ENCODE measurements around the gene HOXC12. TPM values are rescaled to one million over a fixed set of nuclear protein-coding genes. Genes with fewer than 3 reads are reported as not detected.

Gene HOXC12
- total RNA-seq, 4 donors from 2014 or later, result not detected

DNA sequence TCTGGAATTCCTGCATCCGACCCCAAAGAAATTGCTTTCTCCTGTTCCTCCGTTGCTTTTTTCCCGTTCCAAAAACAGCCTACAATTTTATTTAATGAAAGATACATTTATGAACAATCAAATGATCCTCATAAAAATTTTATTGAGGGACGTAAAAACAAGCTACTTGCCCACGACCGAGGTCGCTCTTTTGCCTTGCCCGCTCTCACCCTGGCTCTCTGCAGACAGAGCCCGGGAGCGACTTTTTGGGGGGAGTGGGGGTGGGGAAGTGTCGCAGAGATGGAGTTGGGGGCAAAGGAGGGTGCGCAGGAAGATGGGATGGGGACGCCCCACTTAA, 44.2 kb downstream of the HOXC12 start:
- Histone ChIP-seq H3K36me3 (no peaks in the 10 kb centered on the region), H3K9me3 (no peaks in the 10 kb centered on the region), H3K4me3 (replicated peaks in 1 of 3) (no peak overlapping the region), H3K27ac (no peak overlapping the region), H3K27me3 (peaks cover 93% of the 10 kb centered on the region), H3K4me1 (peaks cover 11 to 42% of the 10 kb centered on the region in 2 donors)
- TF ChIP-seq POLR2A (IDR thresholded peaks at IDR 0.05), result no peak
- TF ChIP-seq, protein P1, sequence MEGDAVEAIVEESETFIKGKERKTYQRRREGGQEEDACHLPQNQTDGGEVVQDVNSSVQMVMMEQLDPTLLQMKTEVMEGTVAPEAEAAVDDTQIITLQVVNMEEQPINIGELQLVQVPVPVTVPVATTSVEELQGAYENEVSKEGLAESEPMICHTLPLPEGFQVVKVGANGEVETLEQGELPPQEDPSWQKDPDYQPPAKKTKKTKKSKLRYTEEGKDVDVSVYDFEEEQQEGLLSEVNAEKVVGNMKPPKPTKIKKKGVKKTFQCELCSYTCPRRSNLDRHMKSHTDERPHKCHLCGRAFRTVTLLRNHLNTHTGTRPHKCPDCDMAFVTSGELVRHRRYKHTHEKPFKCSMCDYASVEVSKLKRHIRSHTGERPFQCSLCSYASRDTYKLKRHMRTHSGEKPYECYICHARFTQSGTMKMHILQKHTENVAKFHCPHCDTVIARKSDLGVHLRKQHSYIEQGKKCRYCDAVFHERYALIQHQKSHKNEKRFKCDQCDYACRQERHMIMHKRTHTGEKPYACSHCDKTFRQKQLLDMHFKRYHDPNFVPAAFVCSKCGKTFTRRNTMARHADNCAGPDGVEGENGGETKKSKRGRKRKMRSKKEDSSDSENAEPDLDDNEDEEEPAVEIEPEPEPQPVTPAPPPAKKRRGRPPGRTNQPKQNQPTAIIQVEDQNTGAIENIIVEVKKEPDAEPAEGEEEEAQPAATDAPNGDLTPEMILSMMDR (IDR thresholded peaks at IDR 0.05), result no peak
- intact Hi-C loops (cut with DNase I), result no loop called here
- no peak for DNase-seq
- 11 to 12% methylated on average over 13 of the region's 13 CpGs for WGBS, 2 donors

DNA sequence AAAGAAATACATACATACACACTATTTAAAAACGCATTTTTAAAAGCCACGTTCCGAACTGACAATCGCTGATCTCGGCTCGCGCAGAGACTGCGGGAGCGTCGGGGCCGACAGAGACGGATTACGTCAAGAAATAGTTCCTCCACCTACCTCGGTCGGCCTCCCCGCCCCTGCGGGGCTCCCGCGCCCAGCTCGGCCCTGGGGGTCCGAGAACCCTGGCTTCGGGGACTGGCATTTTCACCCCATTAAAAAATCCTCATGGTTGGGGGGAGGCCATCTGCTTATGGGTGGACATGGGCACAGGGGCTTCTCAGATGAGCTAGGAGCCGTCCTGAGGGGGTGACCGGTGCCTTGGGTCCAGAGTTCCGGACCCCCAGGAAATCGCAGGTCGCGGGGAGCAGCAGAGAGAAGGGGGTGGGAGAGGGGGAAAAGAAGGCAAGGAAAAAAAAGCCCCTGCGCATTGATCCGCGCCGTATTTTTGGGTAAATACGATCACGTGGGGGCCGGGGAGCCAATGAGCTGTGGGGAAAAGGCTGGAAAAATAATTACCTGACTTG, 44.9 kb downstream of the HOXC12 start:
- Histone ChIP-seq H3K9me3 (no peaks in the 10 kb centered on the region), H3K27ac (no peak overlapping the region), H3K27me3 (peaks cover 92% of the 10 kb centered on the region), H3K36me3 (no peaks in the 10 kb centered on the region), H3K4me3 (replicated peaks in 1 of 3) (no peak overlapping the region), H3K4me1 (peaks cover 7 to 36% of the 10 kb centered on the region in 2 donors)
- 4 to 8% methylated on average over 19 to 35 of the region's 35 CpGs for WGBS, 2 donors
- intact Hi-C loops (cut with DNase I), result no loop called here
- no peak for TF ChIP-seq POLR2A (IDR thresholded peaks at IDR 0.05)
- TF ChIP-seq, protein P1 (IDR thresholded peaks at IDR 0.05), result no peak
- DNase-seq, result no peak

DNA sequence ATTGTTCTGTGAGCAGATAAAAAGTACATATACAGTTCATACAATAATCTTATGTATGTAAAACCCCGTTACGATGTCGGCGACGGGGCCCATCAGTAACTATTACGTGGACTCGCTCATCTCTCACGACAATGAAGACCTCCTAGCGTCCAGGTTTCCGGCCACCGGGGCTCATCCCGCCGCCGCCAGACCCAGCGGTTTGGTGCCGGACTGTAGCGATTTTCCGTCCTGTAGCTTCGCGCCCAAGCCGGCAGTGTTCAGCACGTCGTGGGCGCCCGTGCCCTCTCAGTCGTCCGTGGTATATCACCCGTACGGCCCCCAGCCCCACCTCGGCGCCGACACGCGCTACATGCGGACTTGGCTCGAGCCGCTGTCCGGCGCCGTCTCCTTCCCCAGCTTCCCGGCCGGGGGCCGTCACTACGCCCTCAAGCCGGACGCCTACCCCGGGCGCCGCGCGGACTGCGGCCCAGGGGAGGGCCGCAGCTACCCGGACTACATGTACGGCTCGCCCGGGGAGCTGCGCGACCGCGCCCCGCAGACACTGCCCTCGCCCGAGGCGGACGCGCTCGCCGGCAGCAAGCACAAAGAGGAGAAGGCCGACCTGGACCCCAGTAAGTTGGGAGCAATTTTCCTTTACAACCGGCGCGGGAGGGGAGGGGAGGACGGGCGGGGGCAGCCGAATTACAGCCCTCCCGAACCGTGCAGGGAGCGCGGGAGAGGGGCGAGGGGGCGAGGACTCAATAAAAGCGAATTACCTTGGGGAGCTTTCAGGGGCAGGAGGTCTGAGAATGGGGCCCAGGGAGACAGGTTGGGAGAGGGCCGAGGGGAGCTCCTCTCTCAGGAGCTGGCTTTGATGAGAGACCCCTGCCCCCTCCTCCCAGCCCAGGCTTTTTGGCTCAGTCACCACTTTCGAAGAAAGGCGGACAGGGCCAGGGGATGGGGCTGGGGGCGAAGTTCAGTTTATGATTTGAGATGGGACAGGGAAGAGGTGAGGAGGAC, 45.7 kb downstream of the HOXC12 start, which contains the start of gene HOXC9:
Gene HOXC9 (plus strand): TSS at position 46 of the 999 bp plus-strand sequence. CDS start 28 bp downstream, at position 74.
- peaks cover 4 to 29% of the 10 kb centered on the region in 2 donors for H3K4me1 ChIP-seq
- DNase-seq, result no peak
- no peaks in the 10 kb centered on the region for H3K9me3 ChIP-seq
- intact Hi-C loops (cut with DNase I), result no loop called here
- TF ChIP-seq, protein P1 (IDR thresholded peaks at IDR 0.05), result no peak
- no peak for TF ChIP-seq POLR2A (IDR thresholded peaks at IDR 0.05)
- 3 to 5% methylated on average over 32 to 36 of the region's 87 CpGs for WGBS, 2 donors
- no peaks in the 10 kb centered on the region for H3K36me3 ChIP-seq
- no peak within 1 kb of the TSS for H3K4me3 ChIP-seq (replicated peaks in 1 of 3)
- H3K27ac ChIP-seq, result peak within 1 kb of the TSS in 1 of 3 donors; percentile 7
- H3K27me3 ChIP-seq, result peaks cover 92% of the 10 kb centered on the region

DNA sequence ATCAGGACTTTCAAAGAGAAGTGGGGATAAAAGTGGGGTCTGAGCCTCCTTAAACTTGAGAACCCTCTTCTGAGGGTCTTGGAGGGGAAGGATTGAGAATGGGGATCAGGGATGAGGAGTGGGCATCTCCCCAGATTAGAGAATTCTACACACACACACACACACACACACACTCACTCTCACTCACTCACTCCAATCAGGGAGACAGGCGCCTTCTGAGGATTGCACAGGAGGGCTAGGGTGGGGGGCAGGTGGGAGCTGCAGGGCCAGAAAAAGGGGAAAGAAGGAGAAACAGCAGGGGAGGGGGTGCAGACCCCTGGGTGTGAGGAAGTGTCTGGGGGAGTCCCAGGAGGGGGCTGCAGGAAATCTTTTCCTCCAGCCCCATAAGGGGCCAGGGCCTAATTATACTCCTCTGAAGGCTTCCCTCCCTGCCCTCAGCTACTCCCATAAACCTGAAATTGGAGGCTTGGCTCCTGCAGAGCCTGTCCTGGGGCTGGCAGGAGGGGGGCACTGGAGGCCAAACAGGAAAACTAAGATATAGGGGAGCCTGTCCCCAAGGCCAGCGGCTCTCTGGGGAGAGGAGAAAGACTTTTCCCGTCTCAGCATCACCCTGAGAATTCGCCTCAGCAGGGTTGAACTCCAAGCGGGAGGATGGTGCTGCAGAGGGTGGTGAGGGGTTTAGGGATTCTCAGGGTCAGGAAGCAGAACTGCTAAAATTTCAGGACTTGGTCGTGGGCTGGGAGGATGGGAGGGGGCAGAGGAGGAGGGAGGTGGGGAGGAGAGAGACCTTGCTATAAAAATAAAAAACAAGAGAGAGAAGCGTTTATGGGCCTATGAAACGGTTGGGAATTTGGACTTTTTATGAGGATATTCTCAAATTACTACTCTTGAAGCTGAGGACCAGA, 46.8 kb downstream of the HOXC12 start:
- 20 to 25% methylated on average over 8 of the region's 8 CpGs for WGBS, 2 donors
- intact Hi-C loops (cut with DNase I), result no loop called here
- Histone ChIP-seq H3K9me3 (no peaks in the 10 kb centered on the region), H3K27me3 (peaks cover 89% of the 10 kb centered on the region), H3K27ac (no peak overlapping the region), H3K36me3 (no peaks in the 10 kb centered on the region), H3K4me1 (peaks cover 4 to 28% of the 10 kb centered on the region in 2 donors), H3K4me3 (replicated peaks in 1 of 3) (no peak overlapping the region)
- no peak for DNase-seq
- TF ChIP-seq, protein P1 (IDR thresholded peaks at IDR 0.05), result no peak
- no peak for TF ChIP-seq POLR2A (IDR thresholded peaks at IDR 0.05)

Measured in thyroid gland (tissue), 4 donors.